ENCODE data around the gene PRKCA. TPM values are rescaled to one million over a fixed set of nuclear protein-coding genes. Genes with fewer than 3 reads are reported as not detected.

PRKCA gene
- total RNA-seq, 2 donors from 2014 or later = 6.5 to 6.6 TPM

DNA sequence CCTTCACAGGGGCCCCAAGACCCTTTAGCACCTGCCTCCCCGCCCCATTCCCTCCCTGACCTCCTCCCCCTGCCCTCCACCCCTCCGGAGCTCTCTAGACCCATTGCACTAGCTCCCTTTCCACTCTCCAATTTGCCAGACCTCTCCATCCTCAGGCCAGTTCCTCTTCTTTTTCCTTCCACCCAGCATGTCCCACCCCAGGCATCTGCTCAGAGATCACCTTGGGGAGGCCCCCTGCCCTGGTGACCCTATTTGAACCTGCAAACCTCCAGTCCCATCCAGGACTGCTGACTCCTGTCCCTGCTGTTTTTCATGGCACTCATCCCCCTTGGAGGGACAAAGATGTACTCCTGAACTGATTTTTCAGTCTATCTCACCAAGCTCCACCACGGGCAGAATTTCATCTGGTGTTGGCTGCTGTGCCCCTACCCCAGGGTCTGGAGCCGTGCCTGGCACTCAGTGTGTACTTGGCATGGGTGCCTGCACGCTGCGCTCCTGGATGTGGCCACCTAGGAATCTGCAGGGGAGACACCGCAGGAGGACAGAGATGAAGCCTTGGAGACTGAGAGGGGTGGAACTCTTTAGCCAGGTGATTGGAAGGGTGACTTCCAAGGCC is 446.9 kb downstream of the PRKCA start:
- TF ChIP-seq, protein P1, sequence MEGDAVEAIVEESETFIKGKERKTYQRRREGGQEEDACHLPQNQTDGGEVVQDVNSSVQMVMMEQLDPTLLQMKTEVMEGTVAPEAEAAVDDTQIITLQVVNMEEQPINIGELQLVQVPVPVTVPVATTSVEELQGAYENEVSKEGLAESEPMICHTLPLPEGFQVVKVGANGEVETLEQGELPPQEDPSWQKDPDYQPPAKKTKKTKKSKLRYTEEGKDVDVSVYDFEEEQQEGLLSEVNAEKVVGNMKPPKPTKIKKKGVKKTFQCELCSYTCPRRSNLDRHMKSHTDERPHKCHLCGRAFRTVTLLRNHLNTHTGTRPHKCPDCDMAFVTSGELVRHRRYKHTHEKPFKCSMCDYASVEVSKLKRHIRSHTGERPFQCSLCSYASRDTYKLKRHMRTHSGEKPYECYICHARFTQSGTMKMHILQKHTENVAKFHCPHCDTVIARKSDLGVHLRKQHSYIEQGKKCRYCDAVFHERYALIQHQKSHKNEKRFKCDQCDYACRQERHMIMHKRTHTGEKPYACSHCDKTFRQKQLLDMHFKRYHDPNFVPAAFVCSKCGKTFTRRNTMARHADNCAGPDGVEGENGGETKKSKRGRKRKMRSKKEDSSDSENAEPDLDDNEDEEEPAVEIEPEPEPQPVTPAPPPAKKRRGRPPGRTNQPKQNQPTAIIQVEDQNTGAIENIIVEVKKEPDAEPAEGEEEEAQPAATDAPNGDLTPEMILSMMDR (IDR thresholded peaks at IDR 0.05) = no peak
- no peak for TF ChIP-seq POLR2A (IDR thresholded peaks at IDR 0.05)
- Histone ChIP-seq H3K36me3 (replicated peaks in 1 of 2; ENCODE audit: insufficient read depth in 1 of 2, low read depth in 2 of 2) (no peaks in the 10 kb centered on the region), H3K27me3 (no peaks in the 10 kb centered on the region), H3K4me3 (no peak overlapping the region), H3K27ac (no peak overlapping the region), H3K4me1 (no peaks in the 10 kb centered on the region), H3K9me3 (no peaks in the 10 kb centered on the region)
- ATAC-seq (no peak), DNase-seq (no peak)
- intact Hi-C loops (cut with DNase I) = no loop called here
- WGBS, 2 donors = 94 to 97% methylated on average over 7 of the region's 7 CpGs

DNA sequence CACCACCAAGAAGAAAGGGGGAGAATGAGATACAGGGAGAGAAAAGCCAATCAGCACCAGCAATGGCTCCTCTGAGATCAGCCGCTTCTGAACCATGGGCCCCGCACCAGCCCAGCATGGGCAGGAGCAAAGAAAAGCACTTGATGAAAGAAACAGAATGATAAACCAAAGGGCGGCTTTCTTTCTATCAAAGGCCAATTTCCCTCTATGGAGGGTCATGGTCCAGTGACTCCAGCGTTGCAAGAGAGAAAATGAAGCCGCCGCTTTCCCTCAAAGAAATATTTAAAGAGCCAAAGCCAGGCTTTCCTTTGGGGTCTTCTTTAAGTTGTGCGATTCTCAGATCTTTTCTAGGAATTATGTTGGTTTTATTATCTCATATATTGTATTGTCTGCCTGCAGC is 447.7 kb downstream of the PRKCA start:
- H3K4me3 ChIP-seq = no peak overlapping the region
- WGBS, 2 donors = 91 to 97% methylated on average over 7 of the region's 7 CpGs
- no peak overlapping the region for H3K27ac ChIP-seq
- H3K4me1 ChIP-seq = no peaks in the 10 kb centered on the region
- H3K36me3 ChIP-seq (replicated peaks in 1 of 2; ENCODE audit: insufficient read depth in 1 of 2, low read depth in 2 of 2) = no peaks in the 10 kb centered on the region
- DNase-seq (no peak), ATAC-seq (no peak)
- intact Hi-C loops (cut with DNase I) = no loop called here
- no peaks in the 10 kb centered on the region for H3K9me3 ChIP-seq
- TF ChIP-seq POLR2A (IDR thresholded peaks at IDR 0.05) = no peak
- TF ChIP-seq, protein P1 (IDR thresholded peaks at IDR 0.05) = no peak
- H3K27me3 ChIP-seq = no peaks in the 10 kb centered on the region

DNA sequence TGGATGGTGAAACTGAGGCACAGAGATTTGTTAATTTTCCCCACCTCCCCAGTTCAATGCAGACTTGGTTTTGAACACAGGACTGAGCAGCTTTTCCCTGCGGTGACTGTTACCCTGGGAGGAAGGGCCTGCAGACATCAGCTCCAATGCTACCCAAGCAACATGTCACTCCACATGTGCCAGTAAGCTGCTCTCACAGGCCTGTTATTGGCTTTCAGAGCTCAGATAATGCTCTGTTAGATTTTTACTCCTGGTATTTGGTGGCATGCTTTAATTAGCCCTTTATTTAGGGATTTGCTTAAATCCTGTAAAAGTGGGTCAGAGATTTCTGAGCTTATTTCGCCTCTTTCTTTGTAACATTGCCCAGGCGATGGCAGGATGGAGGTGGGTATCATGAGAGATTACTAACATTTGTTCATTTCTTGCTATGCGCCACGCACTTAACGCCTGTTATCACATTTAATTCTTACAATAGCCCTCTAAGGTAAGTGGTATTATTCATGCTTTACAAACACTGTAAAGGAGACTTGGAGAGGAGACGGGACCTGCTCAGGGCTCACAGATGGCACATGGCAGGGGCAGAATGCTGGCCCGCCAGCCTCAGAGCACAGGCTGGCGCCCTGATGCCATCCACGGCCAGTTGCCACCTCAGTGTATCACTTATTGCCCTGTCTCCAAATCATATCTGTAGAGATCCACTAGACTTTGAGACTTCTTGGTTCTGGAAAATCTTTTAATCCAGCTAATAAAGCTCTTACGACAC is 448.5 kb downstream of the PRKCA start:
- Histone ChIP-seq H3K27me3 (no peaks in the 10 kb centered on the region), H3K4me3 (no peak overlapping the region), H3K4me1 (no peaks in the 10 kb centered on the region), H3K27ac (no peak overlapping the region), H3K36me3 (replicated peaks in 1 of 2; ENCODE audit: insufficient read depth in 1 of 2, low read depth in 2 of 2) (no peaks in the 10 kb centered on the region), H3K9me3 (no peaks in the 10 kb centered on the region)
- no peak for TF ChIP-seq POLR2A (IDR thresholded peaks at IDR 0.05)
- TF ChIP-seq, protein P1 (IDR thresholded peaks at IDR 0.05) = no peak
- intact Hi-C loops (cut with DNase I) = no loop called here
- 88 to 96% methylated on average over 11 of the region's 11 CpGs for whole genome bisulfite sequencing, 2 donors
- ATAC-seq = no peak
- no peak for DNase-seq

DNA sequence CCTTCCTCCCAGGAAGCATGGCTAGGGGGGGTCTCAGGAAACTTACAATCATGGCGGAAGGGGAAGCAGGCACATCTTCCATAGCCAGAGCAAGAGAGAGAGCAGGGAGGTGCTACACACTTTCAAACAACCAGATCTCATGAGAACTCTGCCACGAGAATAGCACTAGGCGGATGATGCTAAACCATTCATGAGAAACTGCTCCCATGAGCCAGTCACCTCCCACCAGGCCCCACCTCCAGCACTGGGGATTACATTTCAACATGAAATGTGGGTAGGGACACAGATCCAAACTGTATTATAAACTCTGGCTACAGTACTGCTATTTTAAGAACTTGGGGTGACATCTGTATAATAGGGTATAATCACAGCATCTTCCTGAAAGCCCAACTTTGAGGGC is 449.4 kb downstream of the PRKCA start:
- Histone ChIP-seq H3K36me3 (replicated peaks in 1 of 2; ENCODE audit: insufficient read depth in 1 of 2, low read depth in 2 of 2) (no peaks in the 10 kb centered on the region), H3K4me1 (no peaks in the 10 kb centered on the region), H3K27ac (no peak overlapping the region), H3K9me3 (no peaks in the 10 kb centered on the region), H3K27me3 (no peaks in the 10 kb centered on the region), H3K4me3 (no peak overlapping the region)
- TF ChIP-seq, protein P1 (IDR thresholded peaks at IDR 0.05) = no peak
- no peak for TF ChIP-seq POLR2A (IDR thresholded peaks at IDR 0.05)
- no peak for DNase-seq
- ATAC-seq = no peak
- 87 to 94% methylated on average over 3 of the region's 3 CpGs for WGBS, 2 donors
- intact Hi-C loops (cut with DNase I) = no loop called here
